Stimulated activated CD4-positive, alpha-beta T cell treated with anti-CD3 and anti-CD28 coated beads, Interleukin-15, amount 100 ng/mL, for 48 hours (primary cell): ENCODE data around the gene ATXN10.
"Not testable (repeated sequence)": the region's sequence is repeated elsewhere in the genome, so short reads cannot be mapped to it uniquely, and the experiment has no call there.

Source experiments
- DNase-seq, 2 donors: peaks; one replicate each; pipeline ENCODE4 v3.0.0-alpha.2; 2020; ENCODE audit warnings: low read depth in 2 of 2

ATXN10 gene

GRCh38 chr22:45642986-45643385 is 28.6 kb upstream of the ATXN10 start:
- no peak for DNase-seq

DNA sequence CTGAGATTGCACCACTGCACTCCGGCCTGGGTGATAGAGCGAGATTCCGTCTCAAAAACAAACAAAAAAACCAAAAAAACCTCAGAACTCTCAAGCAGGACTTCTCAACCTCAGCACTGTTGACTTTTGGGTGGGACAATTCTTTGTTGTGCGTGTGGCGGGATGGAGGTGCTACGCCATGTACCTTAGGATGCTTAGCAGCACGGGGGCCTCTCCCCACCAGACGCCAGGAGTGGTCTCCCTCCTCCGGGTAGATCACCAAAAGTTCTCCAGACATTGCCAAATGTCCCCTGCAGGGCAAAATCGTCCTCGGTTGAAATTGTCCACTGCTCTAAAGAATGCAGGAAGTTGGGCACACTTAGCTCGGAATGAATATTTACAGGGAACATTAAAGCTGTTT is 26.9 kb upstream of the ATXN10 start:
- no peak for DNase-seq

- DNase-seq = no peak
Observed at GRCh38 chr22:45645150-45645525, 26.5 kb upstream of the ATXN10 start.

DNA sequence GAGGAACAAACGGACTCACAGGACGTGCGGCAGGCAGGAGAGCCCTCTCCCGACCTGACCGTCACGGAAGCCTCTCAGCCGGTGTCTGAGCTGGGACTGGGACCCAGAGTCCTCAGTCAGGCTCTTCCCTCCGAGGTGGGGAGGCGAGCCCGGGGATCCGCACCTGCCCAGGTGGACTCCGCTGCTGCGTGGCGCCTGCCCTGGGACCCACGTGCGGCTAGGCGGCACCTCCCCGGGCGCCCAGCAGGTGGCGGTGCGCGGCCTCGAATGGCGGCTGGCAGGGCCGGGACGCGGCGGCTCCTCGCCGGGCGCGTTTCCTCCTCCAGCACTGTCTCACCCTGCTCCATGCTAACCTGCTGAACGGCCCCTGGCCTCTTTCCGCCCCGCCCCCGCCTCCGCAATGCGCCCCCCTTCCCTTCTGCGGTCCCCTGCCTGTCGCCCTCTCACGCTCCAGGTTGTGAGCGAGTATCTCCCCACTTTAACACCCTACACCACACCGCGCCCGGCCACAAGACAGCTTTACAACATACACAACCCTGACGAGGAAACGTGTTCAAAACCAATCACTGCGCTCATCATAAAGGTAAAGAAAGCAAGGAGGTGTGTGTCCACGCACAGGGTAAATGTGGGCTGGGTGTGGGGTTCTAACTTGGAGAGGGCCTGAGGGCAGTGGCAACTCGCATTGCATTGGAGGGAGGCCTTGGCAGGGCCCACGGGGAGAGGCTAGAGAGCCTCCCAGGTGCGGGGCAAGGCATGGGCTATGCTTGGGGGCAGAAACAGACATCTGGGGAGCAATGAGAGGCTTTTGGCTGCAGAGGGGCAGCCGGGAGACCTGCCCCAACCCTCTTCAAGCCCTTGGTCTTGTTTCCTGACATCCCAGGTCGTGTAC is 25.9 kb upstream of the ATXN10 start:
- peak; percentile 53 to 67 for DNase-seq

GRCh38 chr22:45647532-45648225 is 24.0 kb upstream of the ATXN10 start:
- no peak for DNase-seq

DNA sequence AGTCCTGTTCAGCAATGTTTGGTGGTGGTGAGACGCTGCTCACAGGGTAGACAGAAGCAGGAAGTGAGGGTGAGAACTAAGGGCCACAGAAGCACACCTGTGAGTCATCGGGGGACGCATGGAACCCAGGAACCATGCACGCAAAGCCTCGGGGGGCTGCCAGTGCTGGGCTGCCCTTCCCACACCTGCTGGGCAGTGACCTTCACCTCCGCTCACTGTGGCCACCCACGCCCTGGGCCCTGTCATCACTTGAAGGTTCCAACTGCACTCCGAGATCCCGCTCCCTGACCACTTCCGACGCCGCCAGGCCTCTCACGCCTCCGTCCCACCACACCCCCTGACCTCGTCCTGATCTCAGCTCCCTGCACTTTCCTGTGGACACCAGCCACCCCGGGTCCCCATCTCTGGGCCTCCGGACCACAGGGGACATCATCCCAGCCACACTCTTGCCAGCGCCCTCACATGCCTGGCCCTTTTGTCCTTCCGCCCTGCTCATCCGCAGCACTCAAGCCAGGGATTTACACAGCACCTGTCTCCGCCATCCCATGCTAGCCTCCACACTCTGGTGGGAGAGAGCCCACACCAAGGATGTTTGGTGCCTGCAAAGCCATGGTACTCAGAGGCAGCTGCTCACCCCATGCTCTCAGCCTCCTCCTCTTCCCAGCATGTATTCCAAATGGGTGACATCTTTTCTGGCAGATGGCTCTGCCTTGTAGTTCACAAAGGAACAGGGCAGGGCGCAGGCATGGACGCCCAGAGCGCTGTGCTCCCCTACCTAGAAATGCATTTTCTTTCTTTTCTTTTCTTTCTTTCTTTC is 23.1 kb upstream of the ATXN10 start:
- DNase-seq = no peak

DNA sequence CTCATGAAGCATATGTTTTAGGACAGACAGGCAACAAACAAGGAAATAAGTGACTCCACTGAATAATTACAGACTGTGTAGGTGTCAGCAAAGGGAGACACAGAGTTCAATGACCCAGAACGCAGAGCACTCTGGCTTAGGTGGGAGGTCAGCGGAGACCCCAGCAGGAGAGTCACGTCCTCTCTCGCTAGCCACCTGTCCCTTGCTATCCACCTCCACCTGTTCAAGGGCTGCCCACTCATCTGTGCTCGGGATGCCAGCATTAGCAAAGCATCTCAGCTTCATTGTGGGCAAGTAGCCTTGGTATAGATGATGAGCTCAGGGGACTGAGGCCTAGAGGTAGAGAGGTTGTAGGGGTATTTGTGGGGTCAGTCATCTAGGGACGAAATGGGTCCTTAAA is 21.8 kb upstream of the ATXN10 start:
- DNase-seq = no peak

DNA sequence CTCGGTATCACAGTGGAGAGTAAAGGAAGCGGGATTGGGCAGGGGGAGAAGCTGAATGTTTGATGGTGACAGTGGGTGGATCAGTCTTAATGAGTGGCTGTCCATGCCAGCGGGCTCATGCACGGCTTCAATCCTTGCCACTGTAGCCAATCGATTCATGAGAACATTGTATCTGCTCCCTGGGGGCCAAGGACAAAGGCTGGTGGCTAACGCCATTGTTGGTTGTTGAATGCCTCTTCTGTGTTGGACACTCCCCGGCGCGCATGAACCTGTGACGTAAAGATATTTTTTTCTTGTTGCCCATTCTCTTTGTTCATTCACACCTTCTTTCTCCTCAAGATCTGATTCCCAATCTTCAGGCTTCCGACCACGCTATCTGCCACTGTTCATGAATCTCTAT is 20.9 kb upstream of the ATXN10 start:
- no peak for DNase-seq

DNA sequence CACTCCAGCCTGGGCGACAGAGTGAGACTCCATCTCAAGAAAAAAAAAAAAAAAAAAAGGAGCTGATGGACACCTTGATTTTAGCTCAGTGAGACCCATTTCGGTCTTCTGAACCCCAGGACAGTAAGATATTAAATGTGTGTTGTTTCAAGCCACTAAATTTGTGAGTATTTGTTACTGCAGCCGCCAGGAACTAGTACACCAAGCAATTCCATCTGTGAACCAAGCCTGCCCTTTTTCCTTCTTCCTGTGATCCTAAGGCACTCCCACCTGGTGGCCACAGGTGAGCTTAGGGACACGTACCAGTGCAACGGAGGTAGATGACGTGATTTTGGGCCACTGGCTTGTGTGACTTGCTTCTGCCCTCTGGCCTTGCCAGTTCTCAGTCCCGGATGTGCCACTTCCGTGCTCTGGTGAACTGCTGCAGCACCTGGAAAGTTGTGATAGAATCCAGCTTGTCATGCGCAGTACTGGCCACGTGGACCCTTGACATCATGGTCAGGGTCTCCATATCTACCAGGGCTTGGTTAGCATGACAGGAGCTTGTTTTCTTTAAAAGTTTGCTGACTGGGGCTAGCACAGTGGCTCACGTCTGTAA is 19.6 kb upstream of the ATXN10 start:
- DNase-seq = no peak

DNA sequence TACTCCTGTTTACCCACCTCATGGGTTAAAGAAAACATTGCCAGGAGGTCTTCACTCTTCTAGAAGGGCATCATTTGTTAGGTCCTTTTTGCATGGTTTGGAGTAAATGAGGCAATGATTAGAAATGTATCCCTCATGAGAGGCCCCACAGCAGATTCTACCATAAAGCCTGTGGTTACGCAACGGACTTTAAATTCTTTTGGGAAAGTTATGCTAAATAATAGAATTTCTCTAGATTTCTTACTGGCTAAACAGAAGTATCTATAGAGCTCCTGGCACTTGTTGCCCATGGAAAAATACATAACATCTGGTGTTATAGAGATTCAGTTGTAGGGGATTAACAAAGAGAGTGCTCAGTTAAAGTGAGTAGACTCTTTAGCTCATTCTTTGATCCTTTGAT is 15.1 kb upstream of the ATXN10 start:
- no peak for DNase-seq

- no peak for DNase-seq
Observed at GRCh38 chr22:45657701-45658100, 13.9 kb upstream of the ATXN10 start.

DNA sequence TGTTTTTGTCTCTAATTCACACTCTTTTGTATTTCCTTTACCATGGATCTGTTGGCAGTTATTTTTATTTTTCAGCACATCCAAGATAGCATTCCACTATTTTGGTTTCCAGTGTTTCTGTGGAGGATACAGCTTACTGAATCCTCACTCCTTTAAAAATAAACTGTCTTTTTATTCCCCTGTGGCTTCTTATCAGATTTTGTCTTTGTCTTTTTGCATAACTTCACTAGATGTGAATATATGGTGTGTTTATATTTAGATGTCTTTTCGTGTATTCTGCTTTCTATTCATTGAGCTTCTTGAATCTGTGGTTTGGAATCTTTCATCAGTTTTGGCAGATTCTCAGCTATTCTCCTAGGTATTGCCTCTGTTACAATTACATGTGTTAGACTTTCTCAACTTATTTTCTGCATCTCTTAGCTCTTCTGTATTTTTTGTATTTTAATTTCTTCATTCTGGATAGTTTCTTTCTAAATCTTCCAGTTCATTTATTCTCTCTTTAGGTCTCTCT is 7.4 kb upstream of the ATXN10 start:
- no peak for DNase-seq

- DNase-seq = no peak
Observed at GRCh38 chr22:45667486-45667885, 4.1 kb upstream of the ATXN10 start.

- not testable (repeated sequence) for DNase-seq
Observed at GRCh38 chr22:45670363-45670762, 1.3 kb upstream of the ATXN10 start.

- no peak for DNase-seq
Observed at GRCh38 chr22:45670981-45671782, 452 bp upstream of the ATXN10 start.

GRCh38 chr22:45672564-45673481 is 1.2 kb downstream of the ATXN10 start:
- no peak for DNase-seq

DNA sequence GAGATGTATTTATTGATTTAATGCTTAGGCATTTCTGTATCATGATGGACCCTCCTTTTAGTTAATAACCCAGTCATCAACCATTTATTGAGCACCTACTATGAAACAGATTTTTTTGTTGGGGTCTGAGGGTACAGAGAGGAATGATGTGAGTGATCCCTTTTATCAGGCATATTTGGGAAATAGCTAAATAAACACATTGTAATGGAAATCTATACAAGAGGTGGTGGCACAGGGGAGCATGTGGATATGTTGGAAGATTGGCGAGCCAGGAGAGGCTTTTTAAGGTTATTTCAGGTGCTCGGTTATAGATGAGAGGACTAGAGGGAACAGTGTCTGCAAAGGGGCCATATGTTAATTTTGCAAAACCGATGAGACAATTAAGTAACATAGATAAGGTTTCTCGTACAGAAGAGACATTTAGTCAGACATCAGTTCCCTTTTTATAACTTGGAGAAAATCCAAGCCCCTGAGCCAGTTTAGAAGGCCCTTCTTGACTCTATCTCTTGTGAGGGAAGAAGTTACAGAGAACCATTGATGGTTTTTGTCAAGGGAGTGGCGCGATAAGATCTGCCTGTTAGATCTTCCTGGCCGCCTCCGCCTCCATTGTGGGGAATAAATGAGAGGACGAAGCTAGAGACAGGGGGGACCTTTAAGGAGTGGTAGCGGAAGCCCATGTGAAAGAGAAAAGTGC is 2.0 kb downstream of the ATXN10 start:
- DNase-seq = no peak

- no peak for DNase-seq
Observed at GRCh38 chr22:45676024-45676423, 4.4 kb downstream of the ATXN10 start.

GRCh38 chr22:45677063-45677462 is 5.4 kb downstream of the ATXN10 start:
- no peak for DNase-seq
